Measurements from ENCODE around the gene SEMA4A. TPM values are rescaled to one million over a fixed set of nuclear protein-coding genes. Genes with fewer than 3 reads are reported as not detected.

The SEMA4A gene
- total and polyA plus RNA-seq, 9 of the 15 experiments (the other 6 are each of a cell fraction or from before 2014, with no cell fraction given): 0.04 to 1.7 (median 0.45) TPM

DNA sequence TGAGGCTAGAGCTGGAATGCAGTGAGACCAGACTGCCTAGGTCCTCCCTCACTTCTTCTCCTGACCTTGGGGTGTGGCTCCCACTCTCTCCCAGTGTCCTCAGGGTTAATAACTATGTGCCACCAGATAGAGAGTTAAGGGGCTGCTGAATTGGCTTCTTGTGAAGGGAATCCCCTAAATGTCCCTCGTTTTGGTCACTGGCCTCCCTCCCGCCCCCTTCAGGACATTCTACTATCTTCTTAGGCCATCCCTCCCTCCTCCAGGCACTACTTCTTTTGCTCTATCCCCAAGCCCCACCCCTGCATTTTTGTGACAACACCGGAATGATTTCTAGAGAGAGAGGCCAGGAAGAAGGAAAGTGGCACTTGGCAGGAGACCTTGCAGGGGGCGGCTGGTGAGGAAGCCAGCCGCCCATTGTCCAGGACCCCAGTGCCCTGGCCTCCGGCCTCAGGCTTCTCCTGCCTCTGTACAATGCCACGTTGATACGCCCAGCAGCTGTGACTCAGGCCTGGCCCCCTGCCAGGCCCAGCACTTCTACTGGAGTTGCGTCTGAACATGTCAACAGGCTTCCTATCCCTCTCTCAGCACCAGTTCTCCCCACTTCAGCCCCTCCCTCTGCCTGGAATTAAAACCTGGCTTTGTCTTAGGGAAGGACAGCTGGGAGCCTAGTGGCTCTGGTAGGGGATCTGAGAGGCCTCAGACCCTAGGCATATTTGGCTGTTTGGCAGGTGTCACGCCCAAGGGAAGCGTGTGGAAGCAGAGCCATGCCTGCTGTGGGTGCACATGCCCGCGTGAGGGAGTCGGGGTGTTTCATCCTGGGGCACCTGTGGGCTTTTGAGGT, 29.8 kb upstream of the SEMA4A start (continued):
- TF ChIP-seq, protein P1, sequence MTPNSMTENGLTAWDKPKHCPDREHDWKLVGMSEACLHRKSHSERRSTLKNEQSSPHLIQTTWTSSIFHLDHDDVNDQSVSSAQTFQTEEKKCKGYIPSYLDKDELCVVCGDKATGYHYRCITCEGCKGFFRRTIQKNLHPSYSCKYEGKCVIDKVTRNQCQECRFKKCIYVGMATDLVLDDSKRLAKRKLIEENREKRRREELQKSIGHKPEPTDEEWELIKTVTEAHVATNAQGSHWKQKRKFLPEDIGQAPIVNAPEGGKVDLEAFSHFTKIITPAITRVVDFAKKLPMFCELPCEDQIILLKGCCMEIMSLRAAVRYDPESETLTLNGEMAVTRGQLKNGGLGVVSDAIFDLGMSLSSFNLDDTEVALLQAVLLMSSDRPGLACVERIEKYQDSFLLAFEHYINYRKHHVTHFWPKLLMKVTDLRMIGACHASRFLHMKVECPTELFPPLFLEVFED (CRISPR knock-in tag; conservative IDR thresholded peaks at IDR 0.05): no peak
- TF ChIP-seq ZNF79 (CRISPR knock-in tag; IDR thresholded peaks at IDR 0.05; ENCODE audit: low read depth): no peak
- TF ChIP-seq MEIS2 (IDR thresholded peaks at IDR 0.05; ENCODE audit: partially characterized antibody): peak; percentile 79
- TF ChIP-seq, protein P2, sequence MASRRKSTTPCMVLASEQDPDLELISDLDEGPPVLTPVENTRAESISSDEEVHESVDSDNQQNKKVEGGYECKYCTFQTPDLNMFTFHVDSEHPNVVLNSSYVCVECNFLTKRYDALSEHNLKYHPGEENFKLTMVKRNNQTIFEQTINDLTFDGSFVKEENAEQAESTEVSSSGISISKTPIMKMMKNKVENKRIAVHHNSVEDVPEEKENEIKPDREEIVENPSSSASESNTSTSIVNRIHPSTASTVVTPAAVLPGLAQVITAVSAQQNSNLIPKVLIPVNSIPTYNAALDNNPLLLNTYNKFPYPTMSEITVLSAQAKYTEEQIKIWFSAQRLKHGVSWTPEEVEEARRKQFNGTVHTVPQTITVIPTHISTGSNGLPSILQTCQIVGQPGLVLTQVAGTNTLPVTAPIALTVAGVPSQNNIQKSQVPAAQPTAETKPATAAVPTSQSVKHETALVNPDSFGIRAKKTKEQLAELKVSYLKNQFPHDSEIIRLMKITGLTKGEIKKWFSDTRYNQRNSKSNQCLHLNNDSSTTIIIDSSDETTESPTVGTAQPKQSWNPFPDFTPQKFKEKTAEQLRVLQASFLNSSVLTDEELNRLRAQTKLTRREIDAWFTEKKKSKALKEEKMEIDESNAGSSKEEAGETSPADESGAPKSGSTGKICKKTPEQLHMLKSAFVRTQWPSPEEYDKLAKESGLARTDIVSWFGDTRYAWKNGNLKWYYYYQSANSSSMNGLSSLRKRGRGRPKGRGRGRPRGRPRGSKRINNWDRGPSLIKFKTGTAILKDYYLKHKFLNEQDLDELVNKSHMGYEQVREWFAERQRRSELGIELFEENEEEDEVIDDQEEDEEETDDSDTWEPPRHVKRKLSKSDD (conservative IDR thresholded peaks at IDR 0.05; ENCODE audit: low read length): no peak
- TF ChIP-seq CBX2 (IDR thresholded peaks at IDR 0.05; ENCODE audit: insufficient read depth, low read length, poor library complexity, severe bottlenecking): no peak
- no peak for TF ChIP-seq CBX5 (IDR thresholded peaks at IDR 0.05; ENCODE audit: borderline replicate concordance, low read depth)
- no peak for TF ChIP-seq NUFIP1 (IDR thresholded peaks at IDR 0.05; ENCODE audit: partially characterized antibody)
- no peak for TF ChIP-seq NFYB (IDR thresholded peaks at IDR 0.05; ENCODE audit: extremely low read depth, insufficient read length)
- TF ChIP-seq HSF4 (CRISPR knock-in tag; IDR thresholded peaks at IDR 0.05; ENCODE audit: borderline replicate concordance): no peak
- no peak for TF ChIP-seq SRSF7 (optimal IDR thresholded peaks at IDR 0.05; ENCODE audit: low read depth, low read length)
- TF ChIP-seq TFAM (CRISPR knock-in tag; conservative IDR thresholded peaks at IDR 0.05): no peak
- no peak for TF ChIP-seq BHLHE40 (IDR thresholded peaks at IDR 0.05; ENCODE audit: low read length)
- no peak for TF ChIP-seq CBFA2T2 (conservative IDR thresholded peaks at IDR 0.05)
- no peak for TF ChIP-seq ZNF668 (CRISPR knock-in tag; IDR thresholded peaks at IDR 0.05)
- no peak for TF ChIP-seq ZNF224 (CRISPR knock-in tag; IDR thresholded peaks at IDR 0.05)
- TF ChIP-seq, protein P3, sequence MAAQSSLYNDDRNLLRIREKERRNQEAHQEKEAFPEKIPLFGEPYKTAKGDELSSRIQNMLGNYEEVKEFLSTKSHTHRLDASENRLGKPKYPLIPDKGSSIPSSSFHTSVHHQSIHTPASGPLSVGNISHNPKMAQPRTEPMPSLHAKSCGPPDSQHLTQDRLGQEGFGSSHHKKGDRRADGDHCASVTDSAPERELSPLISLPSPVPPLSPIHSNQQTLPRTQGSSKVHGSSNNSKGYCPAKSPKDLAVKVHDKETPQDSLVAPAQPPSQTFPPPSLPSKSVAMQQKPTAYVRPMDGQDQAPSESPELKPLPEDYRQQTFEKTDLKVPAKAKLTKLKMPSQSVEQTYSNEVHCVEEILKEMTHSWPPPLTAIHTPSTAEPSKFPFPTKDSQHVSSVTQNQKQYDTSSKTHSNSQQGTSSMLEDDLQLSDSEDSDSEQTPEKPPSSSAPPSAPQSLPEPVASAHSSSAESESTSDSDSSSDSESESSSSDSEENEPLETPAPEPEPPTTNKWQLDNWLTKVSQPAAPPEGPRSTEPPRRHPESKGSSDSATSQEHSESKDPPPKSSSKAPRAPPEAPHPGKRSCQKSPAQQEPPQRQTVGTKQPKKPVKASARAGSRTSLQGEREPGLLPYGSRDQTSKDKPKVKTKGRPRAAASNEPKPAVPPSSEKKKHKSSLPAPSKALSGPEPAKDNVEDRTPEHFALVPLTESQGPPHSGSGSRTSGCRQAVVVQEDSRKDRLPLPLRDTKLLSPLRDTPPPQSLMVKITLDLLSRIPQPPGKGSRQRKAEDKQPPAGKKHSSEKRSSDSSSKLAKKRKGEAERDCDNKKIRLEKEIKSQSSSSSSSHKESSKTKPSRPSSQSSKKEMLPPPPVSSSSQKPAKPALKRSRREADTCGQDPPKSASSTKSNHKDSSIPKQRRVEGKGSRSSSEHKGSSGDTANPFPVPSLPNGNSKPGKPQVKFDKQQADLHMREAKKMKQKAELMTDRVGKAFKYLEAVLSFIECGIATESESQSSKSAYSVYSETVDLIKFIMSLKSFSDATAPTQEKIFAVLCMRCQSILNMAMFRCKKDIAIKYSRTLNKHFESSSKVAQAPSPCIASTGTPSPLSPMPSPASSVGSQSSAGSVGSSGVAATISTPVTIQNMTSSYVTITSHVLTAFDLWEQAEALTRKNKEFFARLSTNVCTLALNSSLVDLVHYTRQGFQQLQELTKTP (IDR thresholded peaks at IDR 0.05; ENCODE audit: low read depth in 1 of 2, partially characterized antibody in 2 of 2): peak; percentile 9 to 21
- TF ChIP-seq TCF7L2 (IDR thresholded peaks at IDR 0.05; ENCODE audit: low read depth, low read length): no peak
